ENCODE results near the gene ALG1. TPM values are rescaled to one million over a fixed set of nuclear protein-coding genes. Genes with fewer than 3 reads are reported as not detected.
A peak's percentile ranks its signal among the peaks of the same experiment; 100 is the strongest.

The ALG1 gene, protein sequence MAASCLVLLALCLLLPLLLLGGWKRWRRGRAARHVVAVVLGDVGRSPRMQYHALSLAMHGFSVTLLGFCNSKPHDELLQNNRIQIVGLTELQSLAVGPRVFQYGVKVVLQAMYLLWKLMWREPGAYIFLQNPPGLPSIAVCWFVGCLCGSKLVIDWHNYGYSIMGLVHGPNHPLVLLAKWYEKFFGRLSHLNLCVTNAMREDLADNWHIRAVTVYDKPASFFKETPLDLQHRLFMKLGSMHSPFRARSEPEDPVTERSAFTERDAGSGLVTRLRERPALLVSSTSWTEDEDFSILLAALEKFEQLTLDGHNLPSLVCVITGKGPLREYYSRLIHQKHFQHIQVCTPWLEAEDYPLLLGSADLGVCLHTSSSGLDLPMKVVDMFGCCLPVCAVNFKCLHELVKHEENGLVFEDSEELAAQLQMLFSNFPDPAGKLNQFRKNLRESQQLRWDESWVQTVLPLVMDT
- total RNA-seq = 10 to 100 TPM; 15.9 to 25.5 (median 22.9) TPM

DNA sequence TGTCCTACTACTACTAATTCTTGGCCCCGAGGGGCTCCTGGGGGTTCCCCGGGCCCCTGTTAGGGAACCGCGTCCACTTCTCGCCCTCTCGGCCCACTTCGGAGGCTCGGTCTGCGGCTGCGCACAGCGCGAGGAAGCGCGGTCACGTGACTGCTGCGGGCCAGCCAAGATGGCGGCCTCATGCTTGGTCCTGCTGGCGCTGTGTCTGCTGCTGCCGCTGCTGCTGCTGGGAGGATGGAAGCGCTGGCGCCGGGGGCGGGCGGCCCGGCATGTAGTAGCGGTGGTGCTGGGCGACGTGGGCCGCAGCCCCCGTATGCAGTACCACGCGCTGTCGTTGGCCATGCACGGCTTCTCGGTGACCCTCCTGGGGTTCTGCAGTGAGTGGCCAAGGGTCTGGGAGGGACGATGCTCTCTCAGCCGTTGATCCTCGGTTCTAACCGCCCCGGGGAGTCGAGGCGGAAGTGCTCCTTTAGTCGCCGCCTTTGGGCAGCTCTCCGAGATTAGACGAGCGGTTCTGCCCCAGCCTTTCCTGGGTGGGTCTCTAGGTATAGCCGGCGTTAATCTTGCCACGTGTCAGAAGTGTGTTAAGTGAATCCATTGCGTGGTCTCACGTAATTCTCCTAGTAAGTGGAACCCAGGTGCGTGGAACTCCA, at the start of gene ALG1:
Gene ALG1 (plus strand): TSS at position 163 of the 653 bp plus-strand sequence. CDS start 7 bp downstream, at position 170.
- Histone ChIP-seq H3K36me3 (peaks cover 0 to 33% (median 13%) of the 10 kb centered on the region in 3 donors), H3K27me3 (no peaks in the 10 kb centered on the region), H3K9me3 (no peaks in the 10 kb centered on the region), H3K4me3 (peak within 1 kb of the TSS; percentile 63 to 86 (median 70)), H3K4me1 (peaks cover 0 to 24% (median 4%) of the 10 kb centered on the region in 4 donors), H3K27ac (peak within 1 kb of the TSS; percentile 62 to 89 (median 78))
- WGBS, 2 donors = 0% methylated on average over 37 to 41 of the region's 53 CpGs
- DNase-seq (ENCODE audit: low spot score in 2 of 2) = peak; percentile 78 to 87
- TF ChIP-seq, protein P1, sequence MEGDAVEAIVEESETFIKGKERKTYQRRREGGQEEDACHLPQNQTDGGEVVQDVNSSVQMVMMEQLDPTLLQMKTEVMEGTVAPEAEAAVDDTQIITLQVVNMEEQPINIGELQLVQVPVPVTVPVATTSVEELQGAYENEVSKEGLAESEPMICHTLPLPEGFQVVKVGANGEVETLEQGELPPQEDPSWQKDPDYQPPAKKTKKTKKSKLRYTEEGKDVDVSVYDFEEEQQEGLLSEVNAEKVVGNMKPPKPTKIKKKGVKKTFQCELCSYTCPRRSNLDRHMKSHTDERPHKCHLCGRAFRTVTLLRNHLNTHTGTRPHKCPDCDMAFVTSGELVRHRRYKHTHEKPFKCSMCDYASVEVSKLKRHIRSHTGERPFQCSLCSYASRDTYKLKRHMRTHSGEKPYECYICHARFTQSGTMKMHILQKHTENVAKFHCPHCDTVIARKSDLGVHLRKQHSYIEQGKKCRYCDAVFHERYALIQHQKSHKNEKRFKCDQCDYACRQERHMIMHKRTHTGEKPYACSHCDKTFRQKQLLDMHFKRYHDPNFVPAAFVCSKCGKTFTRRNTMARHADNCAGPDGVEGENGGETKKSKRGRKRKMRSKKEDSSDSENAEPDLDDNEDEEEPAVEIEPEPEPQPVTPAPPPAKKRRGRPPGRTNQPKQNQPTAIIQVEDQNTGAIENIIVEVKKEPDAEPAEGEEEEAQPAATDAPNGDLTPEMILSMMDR (IDR thresholded peaks at IDR 0.05) = peak in 1 of 5 experiments; percentile 19
- peak in 1 of 2 donors; percentile 60 for TF ChIP-seq POLR2A (IDR thresholded peaks at IDR 0.05)
- peak; percentile 42 to 92 for TF ChIP-seq EP300 (IDR thresholded peaks at IDR 0.05)

DNA sequence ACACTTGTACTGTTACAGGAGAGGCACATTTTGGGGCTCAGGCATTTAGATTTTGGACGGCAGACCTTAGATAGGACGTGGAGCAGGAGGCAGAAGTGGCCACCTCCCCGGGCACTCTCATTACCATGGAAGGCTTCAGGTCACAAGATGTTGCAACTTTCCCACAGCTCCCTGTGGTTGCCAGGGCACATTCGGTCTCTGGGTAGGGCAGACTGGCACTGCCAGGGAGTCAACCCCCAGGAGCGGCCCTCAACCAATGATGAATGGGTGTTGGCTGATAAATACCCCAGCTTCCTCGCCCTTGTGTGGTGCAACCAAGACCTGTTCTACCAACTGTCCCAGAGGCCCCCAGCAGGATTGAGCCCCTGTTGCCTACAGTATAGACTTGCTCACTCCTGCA, 49.1 kb upstream of the ALG1 start:
- Histone ChIP-seq H3K9me3 (no peaks in the 10 kb centered on the region), H3K4me3 (no peak overlapping the region), H3K4me1 (peaks cover 0 to 41% (median 5%) of the 10 kb centered on the region in 4 donors), H3K27me3 (no peaks in the 10 kb centered on the region), H3K27ac (peak overlapping the region in 2 of 4 donors; percentile 52 to 89), H3K36me3 (peaks cover 0 to 18% (median 0%) of the 10 kb centered on the region in 3 donors)
- 93 to 94% methylated on average over 6 of the region's 6 CpGs for WGBS, 2 donors
- TF ChIP-seq, protein P1 (IDR thresholded peaks at IDR 0.05) = no peak
- TF ChIP-seq POLR2A (IDR thresholded peaks at IDR 0.05) = no peak
- TF ChIP-seq EP300 (IDR thresholded peaks at IDR 0.05) = no peak
- DNase-seq (ENCODE audit: low spot score in 2 of 2) = no peak

DNA sequence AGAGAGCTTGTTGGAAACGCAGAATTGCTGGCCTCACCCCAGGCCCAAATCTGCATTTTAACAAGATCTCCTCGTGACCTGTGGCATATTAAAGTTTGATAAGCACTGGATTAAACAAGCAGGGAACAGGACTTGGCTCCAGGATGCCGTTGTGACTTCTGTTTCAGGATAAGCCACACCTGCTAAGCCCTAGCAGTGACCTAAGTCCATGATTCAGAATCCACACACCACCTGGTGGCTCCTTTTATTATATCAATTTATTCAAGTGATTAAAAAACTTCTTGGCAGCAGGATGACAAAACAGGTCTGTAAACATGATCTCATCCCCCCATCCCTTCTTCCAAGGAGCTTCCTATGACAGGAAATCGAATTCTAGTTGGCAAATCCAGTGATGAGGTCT, 47.0 kb upstream of the ALG1 start:
- Histone ChIP-seq H3K27me3 (no peaks in the 10 kb centered on the region), H3K27ac (peak overlapping the region in 2 of 4 donors; percentile 7 to 89), H3K36me3 (peaks cover 0 to 37% (median 0%) of the 10 kb centered on the region in 3 donors), H3K4me1 (peaks cover 0 to 20% (median 3%) of the 10 kb centered on the region in 4 donors), H3K4me3 (no peak overlapping the region), H3K9me3 (no peaks in the 10 kb centered on the region)
- DNase-seq (ENCODE audit: low spot score in 2 of 2) = no peak
- TF ChIP-seq, protein P1 (IDR thresholded peaks at IDR 0.05) = peak in 1 of 5 experiments; percentile 4
- no peak for TF ChIP-seq EP300 (IDR thresholded peaks at IDR 0.05)
- WGBS, 2 donors = 60 to 61% methylated on average over 4 of the region's 4 CpGs

DNA sequence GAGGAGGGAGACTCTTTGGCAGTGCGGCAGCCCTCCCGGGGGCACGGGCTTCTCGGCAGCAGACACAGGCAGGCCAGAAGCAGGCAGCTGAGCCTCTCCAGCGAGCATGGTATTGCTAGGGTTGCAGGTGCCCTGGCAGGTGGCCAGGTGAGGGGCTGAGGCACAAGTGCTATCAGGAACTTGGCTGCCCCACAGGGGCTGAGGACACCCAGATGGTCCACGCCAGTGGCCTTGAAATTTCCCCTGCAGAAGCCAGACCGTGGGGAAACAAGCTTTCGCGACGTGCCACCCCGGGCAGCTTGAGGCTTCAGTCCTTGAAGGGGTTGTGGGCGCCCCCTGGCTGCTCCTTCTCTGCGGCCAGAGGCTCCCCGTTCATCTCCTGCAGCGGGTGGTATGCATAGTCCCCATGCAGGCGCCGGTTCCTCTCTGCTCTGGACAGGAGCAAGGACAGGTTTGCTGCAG, 46.4 kb upstream of the ALG1 start:
- TF ChIP-seq, protein P1 (IDR thresholded peaks at IDR 0.05) = peak; percentile 23 to 47 (median 32)
- TF ChIP-seq POLR2A (IDR thresholded peaks at IDR 0.05) (no peak), EP300 (IDR thresholded peaks at IDR 0.05) (peak in 1 of 2 donors; percentile 25)
- Histone ChIP-seq H3K4me3 (no peak overlapping the region), H3K27me3 (no peaks in the 10 kb centered on the region), H3K4me1 (peaks cover 0 to 15% (median 2%) of the 10 kb centered on the region in 4 donors), H3K27ac (peak overlapping the region in 2 of 4 donors; percentile 7 to 89), H3K36me3 (peaks cover 0 to 42% (median 0%) of the 10 kb centered on the region in 3 donors), H3K9me3 (no peaks in the 10 kb centered on the region)
- peak in 1 of 2 donors; percentile 18 for DNase-seq (ENCODE audit: low spot score in 2 of 2)
- 29 to 36% methylated on average over 12 to 14 of the region's 17 CpGs for WGBS, 2 donors
